ENCODE measurements around the gene ZMYM2. TPM values are rescaled to one million over a fixed set of nuclear protein-coding genes. Genes with fewer than 3 reads are reported as not detected.

Gene ZMYM2
- total RNA-seq, 1 donor from 2014 or later: 73.2 TPM

GRCh38 chr13:20064128-20064527 lies 105.6 kb downstream of the ZMYM2 start:
- DNase-seq (ENCODE audit: low spot score): no peak
- intact Hi-C loops (cut with micrococcal nuclease): no loop called here
- H3K36me3 Mint-ChIP-seq (ENCODE audit: low read depth): peaks cover 53% of the 10 kb centered on the region
- no peaks in the 10 kb centered on the region for H3K27me3 Mint-ChIP-seq (ENCODE audit: low read depth)
- H3K4me1 Mint-ChIP-seq (ENCODE audit: low read depth): peaks cover 2% of the 10 kb centered on the region
- no peak overlapping the region for H3K27ac Mint-ChIP-seq
- H3K4me3 Mint-ChIP-seq (ENCODE audit: low read depth): no peak overlapping the region
- no peaks in the 10 kb centered on the region for H3K9me3 Mint-ChIP-seq

GRCh38 chr13:20065516-20065915 lies 107.0 kb downstream of the ZMYM2 start:
- H3K27me3 Mint-ChIP-seq (ENCODE audit: low read depth): no peaks in the 10 kb centered on the region
- H3K9me3 Mint-ChIP-seq: no peaks in the 10 kb centered on the region
- peaks cover 5% of the 10 kb centered on the region for H3K4me1 Mint-ChIP-seq (ENCODE audit: low read depth)
- H3K36me3 Mint-ChIP-seq (ENCODE audit: low read depth): peaks cover 51% of the 10 kb centered on the region
- H3K4me3 Mint-ChIP-seq (ENCODE audit: low read depth): no peak overlapping the region
- no peak overlapping the region for H3K27ac Mint-ChIP-seq
- no peak for DNase-seq (ENCODE audit: low spot score)
- intact Hi-C loops (cut with micrococcal nuclease): no loop called here

- no peaks in the 10 kb centered on the region for H3K9me3 Mint-ChIP-seq
- no peaks in the 10 kb centered on the region for H3K27me3 Mint-ChIP-seq (ENCODE audit: low read depth)
- H3K36me3 Mint-ChIP-seq (ENCODE audit: low read depth): peaks cover 62% of the 10 kb centered on the region
- no peak overlapping the region for H3K27ac Mint-ChIP-seq
- no peak overlapping the region for H3K4me3 Mint-ChIP-seq (ENCODE audit: low read depth)
- no peak for DNase-seq (ENCODE audit: low spot score)
- intact Hi-C loops (cut with micrococcal nuclease): no loop called here
- H3K4me1 Mint-ChIP-seq (ENCODE audit: low read depth): peaks cover 14% of the 10 kb centered on the region
Observed at GRCh38 chr13:20069956-20070355, 111.4 kb downstream of the ZMYM2 start.

GRCh38 chr13:20073775-20074174 lies 115.2 kb downstream of the ZMYM2 start:
- intact Hi-C loops (cut with micrococcal nuclease): no loop called here
- Mint-ChIP-seq H3K36me3 (ENCODE audit: low read depth) (peaks cover 53% of the 10 kb centered on the region), H3K4me3 (ENCODE audit: low read depth) (no peak overlapping the region), H3K27ac (no peak overlapping the region), H3K27me3 (ENCODE audit: low read depth) (no peaks in the 10 kb centered on the region), H3K4me1 (ENCODE audit: low read depth) (peaks cover 14% of the 10 kb centered on the region), H3K9me3 (no peaks in the 10 kb centered on the region)
- no peak for DNase-seq (ENCODE audit: low spot score)

- peaks cover 12% of the 10 kb centered on the region for H3K4me1 Mint-ChIP-seq (ENCODE audit: low read depth)
- DNase-seq (ENCODE audit: low spot score): no peak
- no peaks in the 10 kb centered on the region for H3K9me3 Mint-ChIP-seq
- no peak overlapping the region for H3K27ac Mint-ChIP-seq
- peaks cover 46% of the 10 kb centered on the region for H3K36me3 Mint-ChIP-seq (ENCODE audit: low read depth)
- no peak overlapping the region for H3K4me3 Mint-ChIP-seq (ENCODE audit: low read depth)
- no peaks in the 10 kb centered on the region for H3K27me3 Mint-ChIP-seq (ENCODE audit: low read depth)
- intact Hi-C loops (cut with micrococcal nuclease): no loop called here
Observed at GRCh38 chr13:20074966-20075365, 116.4 kb downstream of the ZMYM2 start.

- Mint-ChIP-seq H3K27ac (no peak overlapping the region), H3K4me3 (ENCODE audit: low read depth) (no peak overlapping the region), H3K36me3 (ENCODE audit: low read depth) (peaks cover 30% of the 10 kb centered on the region), H3K9me3 (no peaks in the 10 kb centered on the region), H3K27me3 (ENCODE audit: low read depth) (no peaks in the 10 kb centered on the region), H3K4me1 (ENCODE audit: low read depth) (peaks cover 9% of the 10 kb centered on the region)
- intact Hi-C loops (cut with micrococcal nuclease): no loop called here
- no peak for DNase-seq (ENCODE audit: low spot score)
Observed at GRCh38 chr13:20077086-20077485, 118.6 kb downstream of the ZMYM2 start.

DNA sequence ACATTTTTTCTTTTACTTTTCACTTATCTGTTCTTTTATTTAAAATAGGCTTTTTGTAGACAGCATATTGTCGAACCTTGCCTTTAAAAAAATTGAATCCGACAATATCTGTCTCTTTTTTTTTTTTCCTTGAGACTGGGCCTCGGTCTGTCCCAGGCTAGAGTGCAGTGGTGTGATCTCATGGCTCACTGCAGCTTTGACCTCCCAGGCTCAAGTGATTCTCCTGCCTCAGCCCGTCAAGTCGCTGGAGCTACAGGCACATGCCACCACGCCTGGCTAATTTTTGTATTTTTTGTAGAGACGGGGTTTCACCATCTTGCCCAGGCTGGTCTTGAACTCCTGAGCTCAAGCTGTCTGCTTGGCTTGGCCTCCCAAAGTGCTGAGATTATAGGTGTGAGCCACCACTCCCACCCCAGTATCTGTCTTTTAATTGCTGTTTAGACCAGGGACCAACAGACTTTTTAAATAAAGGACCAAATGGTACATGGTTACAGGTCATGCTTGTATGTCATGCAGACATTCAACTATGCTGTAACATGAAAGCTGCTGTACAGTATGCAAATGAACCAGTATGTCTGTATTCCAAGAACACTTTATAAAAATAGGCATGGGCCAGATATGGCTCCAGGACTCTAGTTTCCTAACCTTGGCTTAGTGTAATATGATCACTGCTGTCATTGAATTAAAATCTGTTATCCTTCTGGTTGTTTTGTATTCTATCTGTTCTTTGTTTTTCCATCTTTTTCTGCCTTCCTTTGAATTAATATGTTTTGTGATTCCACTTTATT lies 122.0 kb downstream of the ZMYM2 start:
- no peaks in the 10 kb centered on the region for H3K9me3 Mint-ChIP-seq
- DNase-seq (ENCODE audit: low spot score): no peak
- H3K4me3 Mint-ChIP-seq (ENCODE audit: low read depth): no peak overlapping the region
- H3K27ac Mint-ChIP-seq: no peak overlapping the region
- no peaks in the 10 kb centered on the region for H3K27me3 Mint-ChIP-seq (ENCODE audit: low read depth)
- H3K4me1 Mint-ChIP-seq (ENCODE audit: low read depth): no peaks in the 10 kb centered on the region
- intact Hi-C loops (cut with micrococcal nuclease): no loop called here
- peaks cover 30% of the 10 kb centered on the region for H3K36me3 Mint-ChIP-seq (ENCODE audit: low read depth)

DNA sequence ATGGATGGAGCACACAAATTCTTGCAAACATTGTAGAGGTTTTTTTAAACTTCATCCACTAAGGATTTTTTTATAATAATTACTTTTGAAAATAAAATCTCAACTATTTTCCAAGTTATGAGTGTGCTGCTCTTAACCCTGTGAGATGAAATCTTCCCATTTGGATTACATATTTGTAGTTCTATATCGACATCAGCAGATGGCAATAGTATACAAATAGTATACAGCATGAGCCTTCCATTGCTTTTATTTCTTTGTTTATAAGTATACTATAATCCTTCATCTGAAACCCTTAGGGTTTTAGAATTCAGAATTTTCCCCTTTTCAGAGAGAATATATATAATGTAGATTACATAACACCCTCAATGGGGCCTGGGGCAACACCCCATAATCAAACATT lies 131.8 kb downstream of the ZMYM2 start:
- intact Hi-C loops (cut with micrococcal nuclease): no loop called here
- peaks cover 2% of the 10 kb centered on the region for H3K27me3 Mint-ChIP-seq (ENCODE audit: low read depth)
- H3K4me3 Mint-ChIP-seq (ENCODE audit: low read depth): no peak overlapping the region
- DNase-seq (ENCODE audit: low spot score): no peak
- H3K36me3 Mint-ChIP-seq (ENCODE audit: low read depth): peaks cover 18% of the 10 kb centered on the region
- no peak overlapping the region for H3K27ac Mint-ChIP-seq
- no peaks in the 10 kb centered on the region for H3K9me3 Mint-ChIP-seq
- H3K4me1 Mint-ChIP-seq (ENCODE audit: low read depth): no peaks in the 10 kb centered on the region

DNA sequence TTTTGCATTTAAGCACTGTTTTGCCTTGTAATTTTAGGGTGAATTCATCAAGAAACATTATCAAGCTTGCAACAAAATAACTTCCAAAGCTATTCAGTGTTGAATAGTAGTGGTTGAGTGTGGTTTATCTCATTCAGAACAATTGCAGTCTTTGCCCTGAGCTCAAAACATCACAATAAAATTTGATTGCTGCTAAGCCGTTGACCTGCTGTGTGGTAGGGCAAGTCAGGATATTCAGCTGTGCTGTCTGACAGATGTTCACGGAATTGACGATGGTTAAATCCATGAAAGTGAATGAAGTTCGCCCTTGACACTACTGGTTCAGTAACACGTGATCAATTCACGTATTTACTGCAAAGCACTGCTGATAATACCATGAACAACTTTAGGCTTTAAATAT lies 135.4 kb downstream of the ZMYM2 start:
- intact Hi-C loops (cut with micrococcal nuclease): no loop called here
- peaks cover 14% of the 10 kb centered on the region for H3K27me3 Mint-ChIP-seq (ENCODE audit: low read depth)
- no peaks in the 10 kb centered on the region for H3K36me3 Mint-ChIP-seq (ENCODE audit: low read depth)
- H3K4me3 Mint-ChIP-seq (ENCODE audit: low read depth): no peak overlapping the region
- no peaks in the 10 kb centered on the region for H3K9me3 Mint-ChIP-seq
- H3K27ac Mint-ChIP-seq: no peak overlapping the region
- no peaks in the 10 kb centered on the region for H3K4me1 Mint-ChIP-seq (ENCODE audit: low read depth)
- DNase-seq (ENCODE audit: low spot score): no peak

- Mint-ChIP-seq H3K4me1 (ENCODE audit: low read depth) (peaks cover 2% of the 10 kb centered on the region), H3K4me3 (ENCODE audit: low read depth) (no peak overlapping the region), H3K27ac (no peak overlapping the region), H3K36me3 (ENCODE audit: low read depth) (no peaks in the 10 kb centered on the region), H3K9me3 (no peaks in the 10 kb centered on the region), H3K27me3 (ENCODE audit: low read depth) (peaks cover 43% of the 10 kb centered on the region)
- intact Hi-C loops (cut with micrococcal nuclease): no loop called here
- no peak for DNase-seq (ENCODE audit: low spot score)
Observed at GRCh38 chr13:20099319-20099718, 140.8 kb downstream of the ZMYM2 start.

- no peak for DNase-seq (ENCODE audit: low spot score)
- Mint-ChIP-seq H3K27ac (no peak overlapping the region), H3K4me1 (ENCODE audit: low read depth) (peaks cover 2% of the 10 kb centered on the region), H3K9me3 (no peaks in the 10 kb centered on the region), H3K36me3 (ENCODE audit: low read depth) (no peaks in the 10 kb centered on the region), H3K4me3 (ENCODE audit: low read depth) (no peak overlapping the region), H3K27me3 (ENCODE audit: low read depth) (peaks cover 48% of the 10 kb centered on the region)
- intact Hi-C loops (cut with micrococcal nuclease): no loop called here
Observed at GRCh38 chr13:20101467-20102316, 143.2 kb downstream of the ZMYM2 start.

DNA sequence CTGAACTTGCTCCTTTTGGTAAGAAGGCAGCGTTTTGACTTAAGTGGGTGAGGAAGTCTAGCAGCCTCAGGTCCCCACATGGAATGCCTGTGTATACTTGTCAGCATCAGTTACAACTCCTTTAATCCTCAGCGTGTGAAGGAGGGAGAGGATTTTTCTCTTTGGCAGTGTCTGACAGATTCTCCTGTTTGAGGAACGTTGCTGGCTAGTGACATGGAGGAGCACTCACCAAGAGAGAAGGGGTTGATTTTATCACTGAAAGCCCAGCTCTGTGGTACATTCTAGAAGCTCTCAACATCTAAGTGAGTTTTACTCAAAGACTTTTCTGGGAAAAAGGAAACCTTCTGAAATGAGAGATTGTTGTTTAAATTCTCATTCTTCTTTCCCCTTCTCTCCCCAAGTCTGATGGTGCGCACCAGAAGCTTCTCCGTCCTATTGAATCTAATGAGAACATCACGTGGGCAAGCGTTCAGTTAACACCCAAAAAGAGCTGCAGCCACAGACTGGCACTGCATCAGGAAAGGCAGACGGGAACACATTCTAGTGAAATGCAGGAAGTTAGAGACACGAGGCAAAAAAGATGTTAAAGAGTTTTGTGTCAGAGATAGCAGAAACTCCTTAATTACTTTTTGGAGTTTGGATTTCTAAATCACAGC lies 144.1 kb downstream of the ZMYM2 start:
- Mint-ChIP-seq H3K4me3 (ENCODE audit: low read depth) (no peak overlapping the region), H3K36me3 (ENCODE audit: low read depth) (no peaks in the 10 kb centered on the region), H3K4me1 (ENCODE audit: low read depth) (peaks cover 2% of the 10 kb centered on the region)

More for the DNA sequence above, 144.1 kb downstream of the ZMYM2 start:
- Mint-ChIP-seq H3K9me3 (no peaks in the 10 kb centered on the region), H3K27ac (no peak overlapping the region), H3K27me3 (ENCODE audit: low read depth) (peaks cover 55% of the 10 kb centered on the region)
- intact Hi-C loops (cut with micrococcal nuclease): no loop called here
- no peak for DNase-seq (ENCODE audit: low spot score)

All from activated T-helper 2 cell treated with anti-CD3 and anti-CD28 coated beads, Interferon-gamma antibody, Interleukin-2, Interleukin-4, amounts not matched to agents 10 μg/mL and 5 μg/mL and 100 μg/mL, durations not matched to agents 14 hours and 24 hours and 36 hours (primary cell).